ENCODE results near the gene ACADSB. TPM values are rescaled to one million over a fixed set of nuclear protein-coding genes. Genes with fewer than 3 reads are reported as not detected.
A peak's percentile ranks its signal among the peaks of the same experiment; 100 is the strongest.

The ACADSB gene
- total RNA-seq, 1 experiment from 2014 or later: 14.5 TPM

- peak; percentile 58 for ATAC-seq
- Mint-ChIP-seq H3K27ac (no peak overlapping the region), H3K27me3 (ENCODE audit: low read depth) (peaks cover 2% of the 10 kb centered on the region; the same call in 1 of the 2 replicates), H3K4me3 (no peak overlapping the region), H3K36me3 (no peaks in the 10 kb centered on the region), H3K9me3 (no peaks in the 10 kb centered on the region), H3K4me1 (peaks cover 24% of the 10 kb centered on the region)
- ChIA-PET CTCF (interaction anchor here (1.6 to 1.7 kb wide), 2 partner anchors 31 to 61 kb away, joined by 3 to 6 read pairs; no protein-coding TSS in a partner anchor), POLR2A (no interaction called here)
- no peak for TF ChIP-seq ETV6 (CRISPR knock-in tag; IDR thresholded peaks at IDR 0.05)
- TF ChIP-seq SP1 (CRISPR knock-in tag; conservative IDR thresholded peaks at IDR 0.05): no peak
- TF ChIP-seq SMAD3 (CRISPR knock-in tag; IDR thresholded peaks at IDR 0.05; ENCODE audit: borderline replicate concordance): no peak
- no peak for TF ChIP-seq IRF2 (CRISPR knock-in tag; IDR thresholded peaks at IDR 0.05; ENCODE audit: borderline replicate concordance, low read depth)
- no peak for TF ChIP-seq MYBL2 (CRISPR knock-in tag; IDR thresholded peaks at IDR 0.05)
- TF ChIP-seq EMX1 (CRISPR knock-in tag; IDR thresholded peaks at IDR 0.05): no peak
- TF ChIP-seq, protein P1, sequence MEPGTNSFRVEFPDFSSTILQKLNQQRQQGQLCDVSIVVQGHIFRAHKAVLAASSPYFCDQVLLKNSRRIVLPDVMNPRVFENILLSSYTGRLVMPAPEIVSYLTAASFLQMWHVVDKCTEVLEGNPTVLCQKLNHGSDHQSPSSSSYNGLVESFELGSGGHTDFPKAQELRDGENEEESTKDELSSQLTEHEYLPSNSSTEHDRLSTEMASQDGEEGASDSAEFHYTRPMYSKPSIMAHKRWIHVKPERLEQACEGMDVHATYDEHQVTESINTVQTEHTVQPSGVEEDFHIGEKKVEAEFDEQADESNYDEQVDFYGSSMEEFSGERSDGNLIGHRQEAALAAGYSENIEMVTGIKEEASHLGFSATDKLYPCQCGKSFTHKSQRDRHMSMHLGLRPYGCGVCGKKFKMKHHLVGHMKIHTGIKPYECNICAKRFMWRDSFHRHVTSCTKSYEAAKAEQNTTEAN (CRISPR knock-in tag; IDR thresholded peaks at IDR 0.05): no peak
- no peak for DNase-seq (ENCODE audit: low spot score)
These were observed 95.1 kb downstream of the ACADSB start for GRCh38 chr10:123103944-123104343.

Other genes starting within 250 kb of the ACADSB start
- 3.5 to 4.4 TPM (median 3.8 TPM) in 3 replicates for gene CUZD1, start 163.1 kb upstream of the ACADSB start, total RNA-seq (2021)
- 3.7 to 5.3 TPM (median 4.7 TPM) in 3 replicates for gene FAM24B, start 129.4 kb upstream of the ACADSB start, total RNA-seq (2021)
- not detected in 3 replicates for gene FAM24A, start 98.4 kb upstream of the ACADSB start, total RNA-seq (2021)
- 6.4 to 7.7 TPM (median 6.5 TPM) in 3 replicates for gene C10orf88, start 54.8 kb upstream of the ACADSB start, total RNA-seq (2021)
- gene PSTK, start 28.6 kb upstream of the ACADSB start, total RNA-seq (2021): 4.0 to 6.2 TPM (median 5.6 TPM) in 3 replicates
- gene IKZF5, start 211 bp upstream of the ACADSB start, total RNA-seq (2021): 6.9 to 13.2 TPM (median 7.9 TPM) in 3 replicates
- gene HMX3, start 127.0 kb downstream of the ACADSB start, total RNA-seq (2021): 0.23 TPM in 1 of 3 replicates, not detected in the others
- gene HMX2, start 139.1 kb downstream of the ACADSB start, total RNA-seq (2021): 0.59 to 1.7 TPM (median 1.4 TPM) in 3 replicates
- 180 to 192 TPM (median 186 TPM) in 3 replicates for gene BUB3, start 145.4 kb downstream of the ACADSB start, total RNA-seq (2021)